ENCODE results near the gene MLEC.

Gene MLEC

GRCh38 chr12:120710805-120711296, 23.9 kb downstream of the MLEC start:
- TF ChIP-seq CTCF (IDR thresholded peaks at IDR 0.05; ENCODE audit: low read depth, low read length, missing control alignments) = no peak
- peak overlapping the region; percentile 80 for H3K4me3 ChIP-seq (ENCODE audit: low read depth, low read length)
- DNase-seq (ENCODE audit: low read depth) = no peak

- DNase-seq (ENCODE audit: low read depth) = no peak
- TF ChIP-seq CTCF (IDR thresholded peaks at IDR 0.05; ENCODE audit: low read depth, low read length, missing control alignments) = no peak
- peak overlapping the region; percentile 80 for H3K4me3 ChIP-seq (ENCODE audit: low read depth, low read length)
These were observed 24.5 kb downstream of the MLEC start for GRCh38 chr12:120711411-120711810.

DNA sequence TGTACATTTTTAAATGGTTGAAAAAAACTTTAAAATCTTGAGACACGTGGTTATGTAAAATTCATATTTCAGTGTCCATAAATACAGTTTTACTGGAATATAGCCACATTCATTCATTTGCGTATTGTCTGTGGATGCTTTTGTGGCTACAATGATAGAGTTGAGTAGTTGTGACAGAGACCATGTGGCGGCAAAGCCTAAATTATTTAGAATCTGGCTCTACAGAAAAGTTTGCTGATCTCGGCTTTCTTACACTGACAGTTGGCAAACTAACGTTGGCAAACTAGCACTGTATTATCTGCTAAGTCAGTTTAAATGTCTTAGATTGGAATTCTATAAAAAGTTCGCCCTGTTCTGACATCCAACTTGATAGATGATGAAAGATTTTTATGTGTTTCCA, 25.7 kb downstream of the MLEC start:
- no peak for TF ChIP-seq CTCF (IDR thresholded peaks at IDR 0.05; ENCODE audit: low read depth, low read length, missing control alignments)
- H3K4me3 ChIP-seq (ENCODE audit: low read depth, low read length) = no peak overlapping the region
- DNase-seq (ENCODE audit: low read depth) = no peak

GRCh38 chr12:120713861-120714482, 27.0 kb downstream of the MLEC start:
- TF ChIP-seq CTCF (IDR thresholded peaks at IDR 0.05; ENCODE audit: low read depth, low read length, missing control alignments) = peak; percentile 80
- peak; percentile 52 for DNase-seq (ENCODE audit: low read depth)
- H3K4me3 ChIP-seq (ENCODE audit: low read depth, low read length) = no peak overlapping the region

DNA sequence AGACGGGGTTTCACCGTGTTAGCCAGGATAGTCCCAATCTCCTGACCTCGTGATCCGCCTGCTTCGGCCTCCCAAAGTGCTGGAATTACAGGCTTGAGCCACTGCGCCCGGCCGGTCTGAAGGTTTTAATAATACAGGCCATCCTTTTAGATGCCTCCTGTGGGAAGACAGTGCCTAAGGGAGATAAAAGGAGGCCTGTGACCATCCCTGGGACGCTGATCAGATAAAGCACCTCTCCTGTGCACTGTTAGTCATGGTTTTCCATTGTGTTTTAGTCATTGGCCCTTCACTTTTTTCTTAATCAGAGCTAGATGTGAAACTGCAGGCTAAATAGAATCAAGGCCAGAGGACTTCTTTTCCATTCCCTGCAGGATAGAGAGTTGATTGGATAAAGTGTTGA, 31.1 kb downstream of the MLEC start:
- TF ChIP-seq CTCF (IDR thresholded peaks at IDR 0.05; ENCODE audit: low read depth, low read length, missing control alignments) = no peak
- DNase-seq (ENCODE audit: low read depth) = no peak
- no peak overlapping the region for H3K4me3 ChIP-seq (ENCODE audit: low read depth, low read length)

DNA sequence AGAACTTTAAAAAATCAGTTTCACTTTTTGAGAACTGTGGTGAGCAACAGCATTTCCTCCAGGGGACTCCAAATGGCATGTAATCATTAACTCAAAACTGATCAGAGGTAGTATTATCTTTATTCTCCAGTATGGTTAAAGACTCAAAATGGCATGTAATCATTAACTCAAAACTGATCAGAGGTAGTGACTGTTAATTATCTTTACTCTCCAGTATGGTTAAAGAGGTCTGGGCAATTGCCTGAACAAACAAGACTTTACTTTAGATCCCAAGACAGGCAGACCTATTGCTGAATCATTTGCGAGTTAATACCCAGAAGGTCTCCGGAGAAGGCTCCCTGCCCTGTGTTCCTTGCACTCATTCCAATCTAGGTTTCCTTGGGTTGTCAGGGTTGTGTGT, 32.1 kb downstream of the MLEC start:
- DNase-seq (ENCODE audit: low read depth) = no peak
- TF ChIP-seq CTCF (IDR thresholded peaks at IDR 0.05; ENCODE audit: low read depth, low read length, missing control alignments) = no peak
- no peak overlapping the region for H3K4me3 ChIP-seq (ENCODE audit: low read depth, low read length)
